Astrocyte (in vitro differentiated cells and primary cell): ENCODE results near the gene ERC1.

ENCODE experiments used
- EZH2 ChIP-seq: IDR thresholded peaks from 2 replicates; pipeline ENCODE4 v1.6.1; 2012; ENCODE audit warnings: mild to moderate bottlenecking, low read length, inconsistent platforms; ENCODE audit not compliant: insufficient read depth
- TF ChIP-seq, protein P1 (sequence below): IDR thresholded peaks from 2 replicates; pipeline ENCODE4 v1.5.1; 2011; ENCODE audit warnings: low read depth, mild to moderate bottlenecking, inconsistent platforms, low read length, moderate library complexity; ENCODE audit not compliant: insufficient read depth

GRCh38 chr12:1503281-1503711, 512.3 kb downstream of the ERC1 start:
- TF ChIP-seq EZH2: no peak
- TF ChIP-seq, protein P1, sequence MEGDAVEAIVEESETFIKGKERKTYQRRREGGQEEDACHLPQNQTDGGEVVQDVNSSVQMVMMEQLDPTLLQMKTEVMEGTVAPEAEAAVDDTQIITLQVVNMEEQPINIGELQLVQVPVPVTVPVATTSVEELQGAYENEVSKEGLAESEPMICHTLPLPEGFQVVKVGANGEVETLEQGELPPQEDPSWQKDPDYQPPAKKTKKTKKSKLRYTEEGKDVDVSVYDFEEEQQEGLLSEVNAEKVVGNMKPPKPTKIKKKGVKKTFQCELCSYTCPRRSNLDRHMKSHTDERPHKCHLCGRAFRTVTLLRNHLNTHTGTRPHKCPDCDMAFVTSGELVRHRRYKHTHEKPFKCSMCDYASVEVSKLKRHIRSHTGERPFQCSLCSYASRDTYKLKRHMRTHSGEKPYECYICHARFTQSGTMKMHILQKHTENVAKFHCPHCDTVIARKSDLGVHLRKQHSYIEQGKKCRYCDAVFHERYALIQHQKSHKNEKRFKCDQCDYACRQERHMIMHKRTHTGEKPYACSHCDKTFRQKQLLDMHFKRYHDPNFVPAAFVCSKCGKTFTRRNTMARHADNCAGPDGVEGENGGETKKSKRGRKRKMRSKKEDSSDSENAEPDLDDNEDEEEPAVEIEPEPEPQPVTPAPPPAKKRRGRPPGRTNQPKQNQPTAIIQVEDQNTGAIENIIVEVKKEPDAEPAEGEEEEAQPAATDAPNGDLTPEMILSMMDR: no peak
